B cell (primary cell): Measurements from ENCODE around the gene ELFN1.

Source experiments
- CTCF ChIP-seq: fragments of 200-600 bp; IDR thresholded peaks from one replicate; pipeline ENCODE4 v1.8.0; 2022; ENCODE audit warnings: antibody characterized with exemption, mild to moderate bottlenecking
- EZH2 ChIP-seq: IDR thresholded peaks from 2 replicates; pipeline ENCODE4 v1.6.1; 2012; ENCODE audit warnings: borderline replicate concordance, low read depth, mild to moderate bottlenecking, moderate library complexity, low read length; ENCODE audit not compliant: insufficient read depth, poor library complexity, severe bottlenecking

DNA sequence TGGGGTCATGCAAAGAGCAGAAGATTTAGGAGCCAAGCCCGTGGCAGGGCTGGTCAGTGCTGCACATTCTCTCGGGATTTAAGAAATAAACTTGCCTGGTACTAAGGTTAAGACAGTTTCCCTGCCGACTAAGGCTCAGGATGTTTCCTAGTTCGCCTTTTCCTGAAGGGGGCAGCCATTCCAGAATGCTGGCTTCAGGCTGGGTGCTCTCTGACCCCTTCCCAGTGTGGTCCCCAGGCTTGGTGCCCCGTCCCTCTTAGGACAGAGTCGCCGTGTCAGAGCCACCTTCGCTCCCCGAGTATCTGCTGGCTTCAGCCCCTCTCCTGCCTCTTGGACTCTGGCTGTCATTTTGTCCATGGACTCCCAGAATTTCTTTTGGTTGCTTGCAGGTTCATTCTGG, 117.2 kb downstream of the ELFN1 start:
- TF ChIP-seq CTCF (no peak), EZH2 (no peak)
